HEK293 (cell line): ENCODE results near the gene MRGPRE.

Source experiments
- GLI4 ChIP-seq: fragments of 450-650 bp; formaldehyde crosslinking; IDR thresholded peaks from 2 replicates; pipeline ENCODE4 v1.5.1; 2016; ENCODE audit warnings: missing biosample characterization, missing genetic modification characterization
- YY1 ChIP-seq: fragments of 450-650 bp; formaldehyde crosslinking; IDR thresholded peaks from 2 replicates; pipeline ENCODE4 v1.5.1; 2018; ENCODE audit warnings: missing biosample characterization, missing genetic modification characterization
- ZNF302 ChIP-seq: fragments of 450-650 bp; formaldehyde crosslinking; IDR thresholded peaks from 2 replicates; pipeline ENCODE4 v1.5.1; 2016; ENCODE audit warnings: missing biosample characterization, missing genetic modification characterization, low read depth
- ZNF580 ChIP-seq: fragments of 450-650 bp; formaldehyde crosslinking; IDR thresholded peaks from 2 replicates; pipeline ENCODE4 v1.5.1; 2016; ENCODE audit warnings: missing biosample characterization, missing genetic modification characterization
- ZNF747 ChIP-seq: fragments of 450-650 bp; formaldehyde crosslinking; IDR thresholded peaks from 2 replicates; pipeline ENCODE4 v1.5.1; 2016; ENCODE audit warnings: missing biosample characterization, missing genetic modification characterization

DNA sequence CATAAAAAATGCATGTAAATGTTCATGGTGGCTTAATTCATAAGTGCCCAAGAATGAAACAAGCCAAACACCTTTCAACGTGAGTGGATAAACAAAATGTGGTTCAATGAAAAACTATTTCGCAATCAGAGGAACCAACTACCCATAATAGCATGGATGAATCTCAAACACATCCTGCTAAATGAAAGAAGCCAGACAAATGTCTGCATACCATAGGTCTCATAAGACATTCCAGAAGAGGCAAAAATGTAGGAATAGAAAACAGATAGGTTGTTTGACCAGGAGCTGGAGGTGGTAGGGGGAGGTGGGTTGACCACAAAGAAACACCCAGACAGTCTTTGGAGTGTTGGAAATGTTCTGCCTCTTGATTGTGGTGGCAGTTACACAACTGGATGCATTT is 53.9 kb downstream of the MRGPRE start:
- TF ChIP-seq ZNF580 (tag by site-specific recombination) (no peak), ZNF747 (tag by site-specific recombination) (no peak), ZNF302 (tag by site-specific recombination) (no peak), GLI4 (tag by site-specific recombination) (no peak), YY1 (tag by site-specific recombination) (no peak)
